DMS53 treated with DMSO at 0.1 percent for 48 hours (cell line): ENCODE data around the gene ENTREP3.
A peak's percentile ranks its signal among the peaks of the same experiment; 100 is the strongest.

ENCODE experiments used
- DNase-seq: peaks from one replicate; lab custom pipeline; 2025; ENCODE audit not compliant: unreplicated experiment; lab: John Stamatoyannopoulos, UW

ENTREP3 gene

DNA sequence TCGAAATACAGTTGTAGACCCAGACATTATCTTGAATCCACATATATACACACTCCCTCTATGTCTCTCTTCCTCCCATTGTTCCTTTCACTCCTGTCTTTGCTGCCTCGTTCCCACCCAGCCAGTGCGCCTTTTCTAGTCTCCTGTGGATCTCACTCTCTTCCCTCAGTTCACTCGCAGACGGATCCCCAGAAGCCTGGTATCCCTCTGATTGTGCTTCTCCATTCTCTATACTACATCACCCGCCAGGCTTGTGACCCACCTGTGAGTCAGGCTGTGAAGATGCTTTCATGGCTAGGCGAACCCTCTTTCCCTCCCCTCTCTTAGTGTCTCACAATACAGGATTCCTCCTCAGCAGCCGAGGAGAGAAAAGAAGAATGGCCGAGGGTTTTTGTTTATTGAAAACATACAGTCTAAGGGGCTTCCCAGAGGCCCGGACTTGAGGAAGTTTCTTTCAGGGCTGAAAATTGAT lies 23.4 kb upstream of the ENTREP3 start:
- no peak for DNase-seq

DNA sequence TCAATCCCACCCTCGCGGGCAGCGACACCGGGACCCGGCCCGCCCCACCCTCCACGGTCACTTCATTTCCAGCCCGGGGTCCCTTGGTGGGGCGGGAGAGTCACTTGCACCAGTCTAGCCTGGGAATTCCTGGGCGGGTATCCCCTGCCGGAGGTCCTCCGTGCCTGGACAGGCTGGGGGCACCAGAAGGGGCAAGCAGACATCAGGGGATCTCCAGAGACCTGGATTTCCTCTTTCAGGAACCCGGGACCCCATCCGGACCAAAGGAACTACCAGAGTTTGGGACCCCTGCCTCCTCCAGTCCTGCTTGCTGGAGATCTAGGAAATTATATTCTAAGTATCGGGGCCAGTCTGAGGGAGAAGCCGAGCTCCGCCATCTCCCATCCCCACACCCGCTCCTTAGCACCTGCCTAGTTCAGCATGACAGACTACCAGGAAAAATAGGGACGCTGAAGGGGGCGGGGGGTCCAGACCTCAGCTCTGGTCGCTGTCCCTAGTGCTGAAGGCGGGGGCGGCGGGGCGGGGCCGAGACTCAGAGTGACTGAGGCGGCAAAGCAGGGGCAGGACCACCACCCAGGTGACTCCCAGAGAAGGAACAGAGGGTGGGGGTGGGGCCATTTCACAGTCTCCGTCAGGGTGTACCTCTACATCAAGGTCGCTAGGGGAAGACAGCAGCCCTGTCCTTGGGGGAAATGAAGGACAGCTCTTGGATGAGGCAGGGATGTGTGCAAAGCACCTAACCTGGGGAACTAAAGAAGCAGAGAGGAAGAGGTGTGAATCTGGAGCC lies 22.8 kb upstream of the ENTREP3 start:
- peak; percentile 33 for DNase-seq

- peak; percentile 89 for DNase-seq
Observed at GRCh38 chr1:155277070-155277901, 22.0 kb upstream of the ENTREP3 start, which contains the start of gene HCN3. HCN3 (plus strand) TSS chr1:155277463; CDS start chr1:155277591, 128 bp downstream.

DNA sequence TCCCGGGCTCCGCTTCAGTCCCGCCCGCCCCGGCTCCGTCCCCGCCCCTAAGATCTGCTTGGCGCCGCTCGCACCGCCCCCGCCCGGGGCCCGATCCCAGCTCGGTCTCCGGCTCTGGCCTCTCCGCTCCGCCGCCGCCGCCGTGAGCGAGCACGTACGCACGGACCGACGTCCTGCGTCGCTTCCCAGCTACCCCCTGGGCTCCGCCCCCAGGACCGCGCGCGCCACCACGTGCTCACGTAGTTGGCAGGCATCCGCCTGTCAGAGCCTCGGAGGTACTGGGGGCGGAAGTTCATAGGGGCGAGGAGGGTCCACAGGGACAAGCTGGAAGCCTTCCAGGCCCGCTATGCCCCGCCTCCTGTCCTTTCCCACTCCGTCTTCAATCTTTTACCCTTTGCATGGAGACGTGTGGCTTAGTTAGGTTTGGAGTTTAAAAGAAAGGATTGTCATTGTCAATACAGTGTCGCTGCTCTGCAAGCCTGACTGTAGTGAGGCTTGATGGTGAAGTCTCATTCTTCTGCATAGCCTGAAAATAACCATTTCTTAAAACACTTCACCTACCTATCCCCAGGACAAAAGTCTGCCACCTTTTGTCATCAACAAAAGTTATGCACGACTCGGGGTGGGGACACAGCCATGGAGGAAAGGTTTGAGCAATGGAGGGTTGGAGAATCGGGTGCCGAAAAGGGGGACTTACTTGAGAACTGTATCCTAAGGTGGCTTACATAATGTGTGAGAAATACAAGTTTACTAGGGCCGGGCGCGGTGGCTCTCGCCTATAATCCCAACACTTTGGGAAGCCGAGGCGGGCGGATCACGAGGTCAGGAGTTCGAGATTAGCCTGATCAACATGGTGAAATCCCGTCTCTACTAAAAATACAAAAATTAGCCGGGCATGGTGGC lies 18.3 kb upstream of the ENTREP3 start, which contains the start of gene CLK2:
TSS of gene CLK2 (minus strand) at position 162 of the 903 bp plus-strand sequence. CDS start 2,527 bp downstream, outside the sequence.
- DNase-seq = peak; percentile 93

DNA sequence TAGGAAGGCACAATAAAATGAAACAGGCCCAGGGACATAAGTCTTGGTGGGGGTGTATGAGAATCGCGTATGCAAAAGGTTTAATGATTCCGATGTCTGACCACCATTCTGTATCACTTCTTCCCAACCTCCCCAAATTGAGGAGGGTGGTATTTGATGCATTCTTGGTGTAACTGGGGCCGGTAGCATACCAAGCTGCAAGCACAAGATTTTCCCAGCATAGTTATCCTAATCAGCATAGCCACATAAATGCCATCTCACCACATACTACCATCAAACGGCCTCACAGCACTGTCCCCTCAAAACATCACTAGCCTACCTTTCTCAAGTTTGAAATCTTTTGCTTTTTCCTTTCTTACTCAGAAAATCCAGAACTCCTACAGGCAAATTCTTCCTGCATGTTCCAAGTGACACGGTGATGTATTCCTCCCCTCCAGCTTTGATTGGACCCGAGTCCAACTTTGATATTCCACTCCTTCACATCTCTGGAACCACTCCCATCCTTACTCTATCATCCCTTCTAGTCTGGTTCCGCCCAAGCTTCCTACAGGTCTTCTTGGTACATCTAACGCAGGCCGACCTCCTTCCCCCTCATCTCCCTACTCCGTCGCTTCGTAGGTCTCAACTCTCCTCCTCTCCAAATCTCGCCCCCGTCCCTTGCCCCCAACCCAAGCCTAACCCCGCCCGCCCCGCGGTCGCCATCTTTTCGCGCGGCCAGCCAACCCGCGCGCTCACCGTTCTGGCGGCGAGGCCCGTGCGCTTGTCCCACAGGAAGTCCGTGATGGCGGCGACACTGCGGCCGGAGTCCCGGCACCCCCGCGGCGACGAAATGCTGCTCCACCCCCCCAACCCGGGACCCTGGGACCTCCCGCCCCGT lies 17.4 kb upstream of the ENTREP3 start:
- DNase-seq = no peak

DNA sequence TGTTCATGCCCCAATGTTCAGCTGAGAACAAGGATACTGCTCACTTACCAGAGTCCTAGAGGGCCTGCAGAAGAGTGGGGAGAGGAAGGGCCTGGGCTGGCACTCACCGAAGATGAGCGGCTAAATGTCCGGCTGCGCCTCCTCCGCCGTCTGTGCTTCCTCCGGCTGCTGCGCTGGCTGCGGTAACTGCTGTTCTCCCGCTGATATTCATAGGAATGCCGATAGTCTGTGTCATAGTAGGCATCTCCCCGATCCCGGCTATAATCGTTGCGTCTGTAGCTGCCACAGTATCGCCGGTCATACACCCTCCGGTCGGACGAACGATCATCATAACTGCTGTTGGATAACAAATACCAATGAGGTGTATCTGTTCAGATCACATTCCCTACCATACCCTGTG lies 14.1 kb upstream of the ENTREP3 start:
- DNase-seq = no peak

DNA sequence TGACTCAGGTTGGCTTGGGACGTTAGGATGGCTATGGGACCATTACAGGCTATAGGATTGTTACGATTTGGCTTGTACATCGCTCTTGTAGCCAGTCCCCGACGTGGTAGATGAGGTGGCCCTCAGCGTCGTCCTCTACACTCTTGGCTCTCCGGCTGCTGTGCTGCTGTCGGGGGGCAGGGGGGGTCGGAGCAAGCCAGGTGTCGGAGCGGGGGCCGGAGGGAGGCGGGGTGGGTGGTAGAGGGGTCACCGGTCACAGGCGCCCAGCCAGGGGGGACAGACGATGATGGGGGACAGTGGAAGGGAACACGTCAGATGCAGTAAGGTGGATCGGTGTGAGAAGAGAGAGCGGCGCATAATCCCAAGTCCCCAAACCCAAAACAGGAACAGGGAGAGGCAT lies 13.3 kb upstream of the ENTREP3 start:
- DNase-seq = no peak

- DNase-seq = no peak
Observed at GRCh38 chr1:155267373-155267772, 12.1 kb upstream of the ENTREP3 start.

DNA sequence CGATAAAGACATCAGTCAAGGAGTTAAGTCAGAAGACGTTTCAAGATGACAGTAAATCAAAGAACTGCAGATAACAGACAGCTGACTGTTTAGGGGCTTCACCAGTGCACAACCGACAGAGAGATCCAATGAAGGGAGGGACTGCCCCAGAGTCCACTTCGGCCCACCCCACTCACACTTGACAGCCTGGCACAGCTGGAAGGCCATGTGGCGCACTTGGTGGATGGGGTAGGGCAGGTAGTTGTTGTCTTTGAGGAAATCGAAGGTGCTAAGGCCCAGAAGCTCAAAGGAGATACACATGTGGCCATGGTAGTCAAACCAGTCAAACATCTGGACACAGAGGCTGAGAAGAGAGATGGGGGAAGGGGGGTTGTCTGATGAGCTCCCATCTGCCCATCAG lies 11.3 kb upstream of the ENTREP3 start:
- DNase-seq = no peak

- DNase-seq = no peak
Observed at GRCh38 chr1:155263067-155263466, 7.8 kb upstream of the ENTREP3 start.

DNA sequence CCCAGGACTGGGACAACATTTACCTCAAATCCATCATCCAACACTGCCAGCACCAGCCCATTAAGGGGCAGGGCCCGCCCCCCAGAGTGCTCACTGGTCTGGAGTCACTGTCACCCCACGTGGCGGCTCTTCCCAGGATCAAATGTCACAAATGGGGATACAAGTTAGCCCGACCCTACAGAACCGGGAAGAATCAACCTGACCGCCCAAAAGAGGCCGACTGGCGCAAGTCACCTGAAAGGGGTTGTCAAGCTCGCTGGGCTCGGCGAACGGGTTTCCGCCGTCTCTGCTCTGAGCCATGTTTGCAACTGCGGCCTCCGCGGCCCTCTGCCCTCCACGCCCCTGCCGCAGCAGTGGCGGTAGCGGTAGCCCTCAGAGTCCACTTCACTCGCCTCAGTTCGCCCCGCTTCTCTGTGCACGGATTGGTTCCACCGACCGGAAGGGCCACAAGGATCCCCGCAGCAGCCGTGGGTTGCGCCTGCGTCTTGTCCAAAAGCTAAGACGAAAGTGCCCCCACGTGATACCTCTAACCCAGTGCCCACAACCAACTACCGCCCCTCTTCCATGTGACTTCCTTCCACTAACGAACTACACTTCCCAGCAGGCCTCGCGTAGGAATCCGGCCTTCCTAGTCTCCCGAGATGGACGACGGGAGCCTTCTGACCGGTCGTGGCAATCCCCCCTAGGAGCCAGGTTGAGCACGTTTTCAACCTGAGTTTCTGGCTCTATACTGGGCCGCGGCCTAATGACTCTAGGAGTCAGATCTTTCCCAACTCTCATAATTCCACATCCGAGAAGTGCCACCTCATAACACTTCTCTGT lies 6.8 kb upstream of the ENTREP3 start, which contains the start of gene SCAMP3:
TSS of gene SCAMP3 (minus strand) at position 509 of the 822 bp plus-strand sequence. CDS start at position 300, 209 bp downstream.
- DNase-seq = peak; percentile 96

- DNase-seq = no peak
Observed at GRCh38 chr1:155261493-155261851, 6.2 kb upstream of the ENTREP3 start.

- DNase-seq = no peak
Observed at GRCh38 chr1:155260276-155260675, 5.0 kb upstream of the ENTREP3 start.

- no peak for DNase-seq
Observed at GRCh38 chr1:155256058-155256852, 972 bp upstream of the ENTREP3 start.

DNA sequence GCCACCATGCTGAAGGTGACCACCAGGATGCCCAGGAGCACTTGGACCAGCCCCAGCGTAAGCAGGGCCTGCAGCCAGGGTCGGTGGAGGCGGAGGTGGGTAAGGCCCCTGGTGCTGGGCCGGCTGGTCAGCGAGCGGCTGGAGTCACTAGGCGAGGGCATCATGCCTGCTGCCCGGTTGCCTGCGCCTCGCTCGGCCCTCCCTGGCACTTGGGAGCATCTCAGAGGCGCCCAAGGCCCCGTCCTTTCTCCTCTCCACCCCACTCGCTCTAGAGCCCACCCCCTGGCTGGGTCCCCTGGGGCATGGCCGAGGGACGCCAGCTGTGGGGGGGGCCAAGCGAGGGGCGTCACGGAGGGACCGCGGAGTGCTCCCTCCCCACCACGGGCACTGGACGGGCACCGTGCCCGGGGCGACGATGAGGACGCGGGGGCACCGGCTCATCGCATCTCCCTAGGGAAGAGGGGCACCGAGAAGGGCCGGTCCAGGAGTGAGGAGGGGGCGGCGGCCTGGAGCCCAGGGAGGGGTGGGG lies 505 bp downstream of the ENTREP3 start:
- no peak for DNase-seq

DNA sequence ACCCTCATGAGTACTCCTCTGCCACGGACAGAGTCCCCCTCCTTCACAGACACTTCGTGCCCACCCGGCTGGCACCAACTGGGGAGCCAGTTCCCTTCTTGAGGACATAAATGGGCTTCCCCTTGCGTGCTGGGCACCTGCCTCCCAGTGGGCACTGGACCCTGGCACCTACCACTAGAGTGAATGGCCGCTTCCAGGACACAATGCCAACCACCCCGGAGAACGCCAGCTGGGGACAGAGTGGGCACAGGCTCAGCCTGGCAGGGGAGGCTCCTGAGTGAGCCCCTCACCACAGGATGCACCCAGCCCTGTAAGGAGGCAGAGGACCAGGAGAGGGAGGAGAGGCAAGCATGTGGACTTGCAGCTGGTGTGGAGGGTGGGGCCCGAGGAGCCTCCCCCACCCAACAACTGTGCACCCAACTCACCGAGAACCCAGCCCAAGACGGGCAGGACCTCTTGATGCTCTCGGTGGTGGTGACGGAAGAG lies 1.0 kb downstream of the ENTREP3 start:
- DNase-seq = no peak

DNA sequence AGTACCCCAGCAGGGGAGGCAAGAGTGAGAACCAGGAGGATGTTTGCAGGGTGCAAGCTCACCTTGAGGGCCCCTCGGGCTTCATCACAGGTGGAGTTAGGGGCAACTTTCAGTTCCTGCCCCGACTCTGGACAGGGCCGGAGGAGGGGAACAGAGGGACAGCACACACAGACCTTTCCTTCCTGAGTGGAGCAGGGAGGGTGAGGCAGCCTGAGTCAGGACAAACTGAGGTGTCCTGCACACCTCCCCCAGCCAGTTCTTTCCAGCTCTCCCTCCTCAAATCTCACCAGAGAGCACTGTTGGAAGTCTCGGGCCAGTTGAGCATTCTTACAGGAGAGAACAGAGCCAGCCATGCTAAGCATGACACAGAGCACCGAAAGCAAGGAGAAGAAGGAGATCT lies 1.5 kb downstream of the ENTREP3 start:
- no peak for DNase-seq

DNA sequence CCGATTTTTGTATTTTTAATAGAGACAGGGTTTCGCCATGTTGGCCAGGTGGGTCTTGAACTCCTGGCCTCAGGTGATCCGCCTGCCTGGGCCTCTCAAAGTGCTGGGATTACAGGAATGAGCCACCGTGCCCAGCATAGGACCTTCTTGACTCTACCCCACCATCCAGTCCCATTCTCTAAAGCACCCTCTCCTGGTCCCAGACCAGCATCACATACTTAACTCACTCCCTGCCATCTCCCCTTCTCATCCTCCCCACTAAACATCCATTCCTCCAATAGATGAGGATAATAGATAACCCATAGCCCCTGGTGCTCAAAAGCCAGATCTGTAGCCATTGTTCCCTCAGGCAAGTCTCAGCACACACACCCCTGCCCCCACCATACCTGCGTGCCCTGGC lies 2.1 kb downstream of the ENTREP3 start:
- DNase-seq = no peak
